Heart left ventricle (tissue), 13 donors: ENCODE results near the gene PDE9A.

Source experiments
- CTCF ChIP-seq, 12 donors: fragments of 200-600 bp; sonication (generic) in 4 of 12; IDR thresholded peaks; one replicate each; pipeline versions ENCODE4 v1.5.0 to v1.8.0; 2018 to 2022; ENCODE audit warnings: antibody characterized with exemption in 12 of 12, mild to moderate bottlenecking in 5 of 12
- POLR2A ChIP-seq, 2 donors: fragments of 450-650 bp; IDR thresholded peaks; one replicate each; pipeline ENCODE4 v1.6.1; 2017; ENCODE audit warnings: antibody characterized with exemption in 2 of 2, mild to moderate bottlenecking in 2 of 2, moderate library complexity in 2 of 2
- donor health status: ischemic (EF 13 %, LVEDD 7.1; RV severe dilation, severe dysfunction).
- donor health status: DM: no; HTN: yes; CAD: no.
- donor health status: DM: no; HTN: no; CAD: no.
- donor health status: ischemic (EF 25% LVEDD 6.9; RV normal size, moderate dysfunction).
- donor health status: ischemic (EF 25% LVEDD 5.7; RV mildly dilated, moderate dysfunction).
- donor health status: ischemic (EF 35%, LVEDD 5.7; RV mildly dilated, moderate dysfunction).
- donor health status: nonischemic (EF 11% LVEDD 7.7; RV severe dilation, severe dysfunction).
- donor health status: DM: yes; HTN: yes; CAD: no.
- donor health status: PGD.
- donor health status: ischemic (EF 29% LVEDD 5.4; RV normal size, mild dysfunction).
- donor health status: nonischemic (EF 23%, LVEDD 6.1; RV moderate dilation, normal function).

DNA sequence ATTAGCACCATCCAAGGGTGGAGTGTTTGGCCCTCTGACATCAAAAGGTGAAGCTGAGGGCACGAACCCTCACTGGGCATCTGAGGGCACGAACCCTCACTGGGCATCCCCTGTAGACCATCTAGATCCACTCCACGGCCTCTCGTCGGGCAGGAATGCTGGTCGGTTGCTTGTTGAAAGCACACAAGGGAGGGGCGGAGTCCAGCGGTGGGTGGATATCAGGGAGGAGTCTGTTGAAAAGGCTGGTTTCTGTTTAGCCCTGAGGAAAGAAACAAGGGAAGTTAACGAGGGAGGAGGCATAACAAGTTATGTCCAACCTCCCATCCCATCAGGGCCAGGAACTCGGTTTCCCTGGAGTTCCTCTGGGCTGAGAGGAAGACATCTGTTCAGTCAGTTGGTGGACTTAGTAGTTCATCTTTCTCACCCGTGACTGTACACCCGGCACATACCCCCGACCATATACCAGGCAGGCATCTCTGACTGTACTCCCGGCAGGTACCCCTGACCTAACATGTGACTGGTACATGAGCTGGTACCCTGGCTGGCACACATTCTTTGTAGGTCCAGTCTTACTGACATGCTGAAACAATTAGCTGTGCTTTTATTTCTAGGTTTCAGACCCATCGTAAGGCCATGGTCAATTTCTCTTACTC is 32.1 kb upstream of the PDE9A start:
- TF ChIP-seq CTCF (IDR thresholded peaks at IDR 0.05) (no peak), POLR2A (IDR thresholded peaks at IDR 0.05) (no peak)
